Trophoblast cell (in vitro differentiated cells and primary cell): ENCODE data around the gene ZFP69B.
A peak's percentile ranks its signal among the peaks of the same experiment; 100 is the strongest.

ENCODE experiments used
- DNase-seq, 2 donors: peaks; one replicate each; pipeline ENCODE4 v3.0.0-alpha.2; 2016
- H2AFZ ChIP-seq: 2 replicates; pipeline ENCODE4 v1.6.1; 2013; ENCODE audit warnings: low read length, moderate library complexity, mild to moderate bottlenecking; ENCODE audit not compliant: insufficient read depth, poor library complexity
- H2AK5ac ChIP-seq: 2 replicates; pipeline ENCODE4 v1.6.1; 2013; ENCODE audit warnings: mild to moderate bottlenecking, low read length
- H2BK120ac ChIP-seq: 2 replicates; pipeline ENCODE4 v1.6.1; 2013; ENCODE audit warnings: low read length, mild to moderate bottlenecking, moderate library complexity; ENCODE audit not compliant: insufficient read depth, poor library complexity
- H2BK12ac ChIP-seq: 2 replicates; pipeline ENCODE4 v1.6.1; 2013; ENCODE audit warnings: mild to moderate bottlenecking, low read length, moderate library complexity
- H2BK5ac ChIP-seq: 2 replicates; pipeline ENCODE4 v1.6.1; 2013; ENCODE audit warnings: low read length, low read depth, moderate library complexity, mild to moderate bottlenecking; ENCODE audit not compliant: poor library complexity
- H3K14ac ChIP-seq: 2 replicates; pipeline ENCODE4 v1.6.1; 2013; ENCODE audit warnings: mild to moderate bottlenecking, low read length
- H3K18ac ChIP-seq: 2 replicates; pipeline ENCODE4 v1.6.1; 2013; ENCODE audit warnings: mild to moderate bottlenecking, low read length
- H3K23ac ChIP-seq: 2 replicates; pipeline ENCODE4 v1.6.1; 2013; ENCODE audit warnings: low read length
- H3K27ac ChIP-seq: 2 replicates; pipeline ENCODE4 v1.5.1; 2013; ENCODE audit warnings: low read depth, mild to moderate bottlenecking, inconsistent platforms, low read length, moderate library complexity
- H3K27me3 ChIP-seq: 2 replicates; pipeline ENCODE4 v1.6.1; 2013; ENCODE audit warnings: inconsistent platforms, mild to moderate bottlenecking, low read length, moderate library complexity; ENCODE audit not compliant: insufficient read depth
- H3K36me3 ChIP-seq, 2 experiments: 1 replicate in 1 of 2; 2 replicates in 1 of 2; pipeline ENCODE4 v1.6.1; 2013; ENCODE audit warnings: low read length in 2 of 2, mild to moderate bottlenecking in 2 of 2, moderate library complexity in 1 of 2; ENCODE audit not compliant: insufficient read depth in 2 of 2, control insufficient read depth in 1 of 2
- H3K4ac ChIP-seq: 2 replicates; pipeline ENCODE4 v1.6.1; 2013; ENCODE audit warnings: low read depth, mild to moderate bottlenecking, low read length, moderate library complexity
- H3K4me1 ChIP-seq, 2 experiments: 1 replicate in 1 of 2; 2 replicates in 1 of 2; pipeline ENCODE4 v1.6.1; 2013; ENCODE audit warnings: low read length in 2 of 2, mild to moderate bottlenecking in 2 of 2, moderate library complexity in 1 of 2; ENCODE audit not compliant: insufficient read depth in 2 of 2, control insufficient read depth in 1 of 2
- H3K4me2 ChIP-seq: 2 replicates; pipeline ENCODE4 v1.6.1; 2013; ENCODE audit warnings: inconsistent platforms, mild to moderate bottlenecking, low read length, moderate library complexity
- H3K4me3 ChIP-seq: 2 replicates; pipeline ENCODE4 v1.5.1; 2013; ENCODE audit warnings: mild to moderate bottlenecking, low read depth, low read length, inconsistent platforms
- H3K79me1 ChIP-seq: one replicate; pipeline ENCODE4 v1.6.1; 2013; ENCODE audit warnings: low read length
- H3K79me2 ChIP-seq: 2 replicates; pipeline ENCODE4 v1.6.1; 2013; ENCODE audit warnings: low read length, mild to moderate bottlenecking; ENCODE audit not compliant: control insufficient read depth, insufficient read depth, poor library complexity
- H3K9ac ChIP-seq: 2 replicates; pipeline ENCODE4 v1.6.1; 2013; ENCODE audit warnings: mild to moderate bottlenecking, low read length
- H3K9me3 ChIP-seq: 2 replicates; pipeline ENCODE4 v1.6.1; 2013; ENCODE audit warnings: low read depth, mild to moderate bottlenecking, control low read depth, inconsistent platforms, low read length; ENCODE audit not compliant: insufficient read depth
- H4K12ac ChIP-seq: 2 replicates; pipeline ENCODE4 v1.6.1; 2013; ENCODE audit warnings: low read depth, mild to moderate bottlenecking, low read length, moderate library complexity
- H4K8ac ChIP-seq: 2 replicates; pipeline ENCODE4 v1.6.1; 2013; ENCODE audit warnings: low read depth, mild to moderate bottlenecking, low read length, moderate library complexity
- H4K91ac ChIP-seq: one replicate; pipeline ENCODE4 v1.6.1; 2013; ENCODE audit warnings: low read depth, mild to moderate bottlenecking, low read length, moderate library complexity
- WGBS: extraction: QIAGEN DNeasy Blood & Tissue Kit; methylation state at CpG from one replicate; pipeline ENCODE4 v1.1.7; 2013; ENCODE audit warnings: missing lambda C conversion rate; ENCODE audit not compliant: insufficient read length, insufficient coverage; ENCODE audit errors: extremely low coverage; 5-methylcytosine and 5-hydroxymethylcytosine counted together

Gene ZFP69B

DNA sequence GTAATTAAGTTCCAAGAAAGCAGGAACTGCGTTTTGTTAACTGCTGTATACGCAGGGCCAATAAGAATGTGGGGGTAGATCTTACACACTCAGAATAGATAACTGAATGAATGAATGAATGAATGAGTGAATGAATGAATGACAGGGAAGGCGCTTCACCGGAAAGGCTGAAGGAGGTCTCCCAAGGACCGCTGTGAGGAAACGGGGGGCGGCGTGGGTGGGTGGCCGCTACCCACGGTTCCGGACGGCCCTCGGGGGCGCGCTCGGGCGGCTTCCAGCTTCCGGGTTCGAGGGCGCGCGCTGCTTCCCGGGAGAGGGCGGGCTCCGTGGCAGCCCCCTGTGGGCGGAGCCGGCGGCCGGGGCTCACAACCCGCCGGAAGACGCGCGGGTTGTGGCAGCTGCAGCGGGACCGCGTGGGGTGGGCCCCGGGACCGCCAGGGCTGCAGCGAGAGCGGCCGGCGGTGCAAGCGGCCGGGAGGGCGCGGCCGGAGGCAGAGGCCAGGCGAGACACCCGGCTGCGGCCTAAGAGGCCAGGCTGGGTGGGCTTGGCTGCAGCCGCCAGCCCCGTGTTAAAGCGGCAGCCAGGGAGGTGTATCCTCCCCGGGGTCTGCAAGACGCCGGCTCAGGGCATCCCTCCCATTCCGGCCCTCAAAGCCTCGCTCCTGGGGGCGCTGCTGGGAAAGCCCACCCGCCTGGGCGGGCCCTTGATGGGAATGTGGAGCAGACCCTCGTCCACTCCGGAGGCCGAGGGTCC, 26.8 kb downstream of the ZFP69B start, which contains the start of gene ZFP69:
Gene ZFP69 (plus strand): TSS at position 367 of the 754 bp plus-strand sequence. CDS start 2,072 bp downstream, outside the sequence.
- no peak within 1 kb of the TSS for H2BK12ac ChIP-seq
- H4K8ac ChIP-seq = peak within 1 kb of the TSS; percentile 94
- peak within 1 kb of the TSS; percentile 86 for H3K4me2 ChIP-seq
- peak within 1 kb of the TSS; percentile 62 for H3K14ac ChIP-seq
- peaks cover 4% of the 10 kb centered on the region for H3K79me1 ChIP-seq
- DNase-seq = peak; percentile 21 to 55
- H2AFZ ChIP-seq = peak within 1 kb of the TSS; percentile 93
- H3K4me3 ChIP-seq = peak within 1 kb of the TSS; percentile 85
- peak within 1 kb of the TSS; percentile 57 for H3K9ac ChIP-seq
- peaks cover 2 to 6% of the 10 kb centered on the region in 2 experiments for H3K4me1 ChIP-seq
- no peak within 1 kb of the TSS for H2AK5ac ChIP-seq
- no peak within 1 kb of the TSS for H2BK120ac ChIP-seq
- H3K23ac ChIP-seq = no peak within 1 kb of the TSS
- peaks cover 4% of the 10 kb centered on the region for H3K79me2 ChIP-seq
- peak within 1 kb of the TSS; percentile 55 for H4K91ac ChIP-seq
- WGBS = no CpG with 5 or more reads among the region's 65 CpGs
- no peaks in the 10 kb centered on the region for H3K27me3 ChIP-seq
- H3K4ac ChIP-seq = no peak within 1 kb of the TSS
- no peak within 1 kb of the TSS for H2BK5ac ChIP-seq
- peaks cover 0 to 2% of the 10 kb centered on the region in 2 experiments for H3K36me3 ChIP-seq
- peak within 1 kb of the TSS; percentile 88 for H3K18ac ChIP-seq
- peaks cover 9% of the 10 kb centered on the region for H3K9me3 ChIP-seq
- H3K27ac ChIP-seq = no peak within 1 kb of the TSS
- peak within 1 kb of the TSS; percentile 79 for H4K12ac ChIP-seq

DNA sequence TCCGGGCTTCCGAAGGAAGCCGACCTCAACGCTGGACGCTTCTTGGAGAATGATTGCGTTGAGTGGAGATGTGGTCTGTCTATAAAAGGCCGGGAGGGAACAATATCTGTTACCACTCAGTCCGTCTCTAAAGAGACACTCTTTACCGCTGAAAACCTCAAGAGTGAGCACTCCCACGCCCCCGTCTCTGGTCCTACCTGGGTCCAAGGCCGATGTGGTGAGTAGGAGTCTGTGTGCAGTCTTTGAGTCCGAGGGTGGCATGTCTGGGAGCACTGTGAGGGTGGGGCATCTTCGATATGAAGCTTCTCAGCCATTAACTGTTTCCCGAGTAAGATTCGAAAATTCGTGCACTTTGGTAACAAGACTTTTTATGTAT, 27.4 kb downstream of the ZFP69B start:
- no peaks in the 10 kb centered on the region for H3K27me3 ChIP-seq
- WGBS = no CpG with 5 or more reads among the region's 17 CpGs
- peak in 1 of 2 donors; percentile 15 for DNase-seq
- H3K79me1 ChIP-seq = peaks cover 4% of the 10 kb centered on the region
- H3K9ac ChIP-seq = peak overlapping the region; percentile 57
- peaks cover 0 to 2% of the 10 kb centered on the region in 2 experiments for H3K36me3 ChIP-seq
- H2BK5ac ChIP-seq = no peak overlapping the region
- peak overlapping the region; percentile 93 for H2AFZ ChIP-seq
- peak overlapping the region; percentile 52 for H4K12ac ChIP-seq
- no peak overlapping the region for H3K27ac ChIP-seq
- no peak overlapping the region for H2AK5ac ChIP-seq
- H4K8ac ChIP-seq = peak overlapping the region; percentile 94
- H4K91ac ChIP-seq = peak overlapping the region; percentile 55
- peaks cover 4% of the 10 kb centered on the region for H3K79me2 ChIP-seq
- H3K4me1 ChIP-seq = peaks cover 2 to 6% of the 10 kb centered on the region in 2 experiments
- peak overlapping the region; percentile 85 for H3K4me3 ChIP-seq
- peaks cover 7% of the 10 kb centered on the region for H3K9me3 ChIP-seq
- no peak overlapping the region for H3K18ac ChIP-seq
- H3K4me2 ChIP-seq = peak overlapping the region; percentile 86
- H3K23ac ChIP-seq = no peak overlapping the region
- peak overlapping the region; percentile 62 for H3K14ac ChIP-seq
- no peak overlapping the region for H2BK12ac ChIP-seq
- no peak overlapping the region for H3K4ac ChIP-seq
- H2BK120ac ChIP-seq = no peak overlapping the region

DNA sequence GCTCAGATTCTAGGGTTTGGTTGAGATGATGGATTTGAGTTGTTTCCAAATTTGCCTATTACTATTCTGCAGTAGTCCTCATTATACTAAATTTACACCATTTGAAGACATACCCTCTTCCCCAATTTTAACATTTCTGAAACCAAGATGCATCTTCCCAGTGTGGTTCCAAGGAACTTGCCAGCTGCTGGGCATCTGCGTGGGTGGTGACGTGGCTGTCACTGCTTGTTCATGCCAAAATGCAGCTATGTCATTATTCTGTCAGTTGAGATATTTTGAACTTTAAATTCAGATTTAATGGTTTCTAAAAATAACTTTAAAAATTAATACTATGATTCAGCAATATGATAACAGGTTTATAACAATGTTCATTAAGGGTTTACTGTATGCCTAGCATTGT, 28.0 kb downstream of the ZFP69B start:
- no peak overlapping the region for H3K23ac ChIP-seq
- no peak overlapping the region for H3K4ac ChIP-seq
- peaks cover 7% of the 10 kb centered on the region for H3K9me3 ChIP-seq
- no peak overlapping the region for H3K27ac ChIP-seq
- H3K27me3 ChIP-seq = no peaks in the 10 kb centered on the region
- H3K4me2 ChIP-seq = peak overlapping the region; percentile 86
- H4K91ac ChIP-seq = no peak overlapping the region
- no peak overlapping the region for H2AFZ ChIP-seq
- H2BK120ac ChIP-seq = no peak overlapping the region
- H3K4me3 ChIP-seq = no peak overlapping the region
- H3K36me3 ChIP-seq = peaks cover 0 to 2% of the 10 kb centered on the region in 2 experiments
- H3K18ac ChIP-seq = no peak overlapping the region
- H2AK5ac ChIP-seq = no peak overlapping the region
- no peak overlapping the region for H3K9ac ChIP-seq
- no peak overlapping the region for H4K12ac ChIP-seq
- no peak overlapping the region for H2BK12ac ChIP-seq
- H3K79me2 ChIP-seq = peaks cover 4% of the 10 kb centered on the region
- H2BK5ac ChIP-seq = no peak overlapping the region
- H3K4me1 ChIP-seq = peaks cover 2 to 6% of the 10 kb centered on the region in 2 experiments
- WGBS = no CpG with 5 or more reads among the region's 2 CpGs
- H3K14ac ChIP-seq = no peak overlapping the region
- peaks cover 4% of the 10 kb centered on the region for H3K79me1 ChIP-seq
- DNase-seq = no peak
- peak overlapping the region; percentile 51 for H4K8ac ChIP-seq

DNA sequence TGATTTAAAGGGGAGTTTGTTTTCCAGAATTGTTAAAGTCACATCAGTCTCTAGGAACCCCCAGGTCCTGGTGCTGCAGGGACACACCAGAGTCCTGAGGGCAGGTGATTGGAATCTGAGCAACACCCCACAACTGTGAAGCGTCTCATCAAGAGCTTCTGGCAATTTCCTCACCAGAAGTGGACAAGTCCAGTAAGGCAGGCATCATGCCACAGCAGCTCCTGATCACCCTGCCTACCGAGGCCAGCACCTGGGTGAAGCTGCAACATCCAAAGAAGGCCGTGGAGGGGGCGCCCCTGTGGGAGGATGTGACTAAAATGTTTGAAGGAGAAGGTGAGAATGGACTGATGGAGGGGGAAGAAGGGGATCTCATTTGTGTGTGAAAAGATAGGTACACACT, 28.9 kb downstream of the ZFP69B start:
- no peak overlapping the region for H3K4me2 ChIP-seq
- peaks cover 4% of the 10 kb centered on the region for H3K79me1 ChIP-seq
- WGBS = no CpG with 5 or more reads among the region's 4 CpGs
- H3K18ac ChIP-seq = no peak overlapping the region
- peaks cover 4% of the 10 kb centered on the region for H3K79me2 ChIP-seq
- H4K91ac ChIP-seq = no peak overlapping the region
- DNase-seq = no peak
- H2BK12ac ChIP-seq = no peak overlapping the region
- no peak overlapping the region for H2BK5ac ChIP-seq
- no peak overlapping the region for H2AFZ ChIP-seq
- H2BK120ac ChIP-seq = no peak overlapping the region
- H3K4me1 ChIP-seq = peaks cover 2 to 6% of the 10 kb centered on the region in 2 experiments
- H4K8ac ChIP-seq = no peak overlapping the region
- peaks cover 7% of the 10 kb centered on the region for H3K9me3 ChIP-seq
- no peak overlapping the region for H4K12ac ChIP-seq
- H3K14ac ChIP-seq = no peak overlapping the region
- peaks cover 0 to 2% of the 10 kb centered on the region in 2 experiments for H3K36me3 ChIP-seq
- no peak overlapping the region for H3K27ac ChIP-seq
- H3K23ac ChIP-seq = no peak overlapping the region
- no peak overlapping the region for H3K4ac ChIP-seq
- no peak overlapping the region for H2AK5ac ChIP-seq
- no peaks in the 10 kb centered on the region for H3K27me3 ChIP-seq
- H3K4me3 ChIP-seq = no peak overlapping the region
- no peak overlapping the region for H3K9ac ChIP-seq
